Measurements from ENCODE around the gene HACE1.

DNA sequence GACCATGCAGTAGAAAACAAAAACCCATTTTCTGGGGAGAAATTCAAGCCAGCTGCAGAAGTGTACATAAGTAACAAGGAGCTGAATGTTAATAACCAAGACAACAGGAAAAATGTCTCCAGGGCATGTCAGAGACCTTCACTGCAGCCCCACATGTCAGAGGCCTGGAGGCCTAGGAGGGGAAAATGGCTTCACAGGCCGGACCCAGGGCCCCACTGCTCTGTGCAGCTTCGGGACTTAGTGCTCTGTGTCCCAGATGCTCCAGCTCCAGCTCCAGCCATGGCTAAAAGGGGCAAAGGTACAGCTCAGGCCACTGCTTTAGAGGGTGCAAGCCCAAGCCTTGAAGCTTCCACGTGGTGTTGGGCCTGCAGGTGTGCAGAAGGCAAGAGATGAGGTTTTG lies 43.6 kb downstream of the HACE1 start:
- TF ChIP-seq, protein P1, sequence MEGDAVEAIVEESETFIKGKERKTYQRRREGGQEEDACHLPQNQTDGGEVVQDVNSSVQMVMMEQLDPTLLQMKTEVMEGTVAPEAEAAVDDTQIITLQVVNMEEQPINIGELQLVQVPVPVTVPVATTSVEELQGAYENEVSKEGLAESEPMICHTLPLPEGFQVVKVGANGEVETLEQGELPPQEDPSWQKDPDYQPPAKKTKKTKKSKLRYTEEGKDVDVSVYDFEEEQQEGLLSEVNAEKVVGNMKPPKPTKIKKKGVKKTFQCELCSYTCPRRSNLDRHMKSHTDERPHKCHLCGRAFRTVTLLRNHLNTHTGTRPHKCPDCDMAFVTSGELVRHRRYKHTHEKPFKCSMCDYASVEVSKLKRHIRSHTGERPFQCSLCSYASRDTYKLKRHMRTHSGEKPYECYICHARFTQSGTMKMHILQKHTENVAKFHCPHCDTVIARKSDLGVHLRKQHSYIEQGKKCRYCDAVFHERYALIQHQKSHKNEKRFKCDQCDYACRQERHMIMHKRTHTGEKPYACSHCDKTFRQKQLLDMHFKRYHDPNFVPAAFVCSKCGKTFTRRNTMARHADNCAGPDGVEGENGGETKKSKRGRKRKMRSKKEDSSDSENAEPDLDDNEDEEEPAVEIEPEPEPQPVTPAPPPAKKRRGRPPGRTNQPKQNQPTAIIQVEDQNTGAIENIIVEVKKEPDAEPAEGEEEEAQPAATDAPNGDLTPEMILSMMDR (IDR thresholded peaks at IDR 0.05): no peak
- no peak for TF ChIP-seq POLR2A (IDR thresholded peaks at IDR 0.05)
- no peak for TF ChIP-seq EP300 (IDR thresholded peaks at IDR 0.05)

Measured in ovary (tissue), 3 donors.